ENCODE data around the gene DCTD. TPM values are rescaled to one million over a fixed set of nuclear protein-coding genes. Genes with fewer than 3 reads are reported as not detected.

DCTD gene
- total RNA-seq, 1 experiment from 2014 or later = 72.7 TPM

DNA sequence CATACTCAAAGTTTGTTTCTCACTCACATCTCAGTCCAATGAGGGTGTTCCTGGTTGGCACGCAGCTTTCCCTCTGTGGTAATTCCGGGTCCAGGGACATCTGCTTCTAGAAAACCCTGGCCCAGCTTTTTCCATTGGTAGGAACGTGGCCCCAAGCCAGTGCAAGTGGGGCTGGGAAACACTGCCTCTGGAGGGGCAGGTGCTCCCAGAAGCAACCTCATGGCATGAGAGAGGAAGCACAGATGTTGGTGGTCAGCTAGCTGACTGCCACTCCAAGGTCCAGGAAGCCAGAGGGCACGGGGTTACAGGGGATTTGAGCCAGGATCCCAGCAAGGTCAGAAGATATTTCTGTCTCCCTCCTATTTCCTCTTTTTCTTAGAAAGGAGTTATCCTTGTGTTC is 47.5 kb downstream of the DCTD start:
- no peak for TF ChIP-seq EZH2 (IDR thresholded peaks at IDR 0.05; ENCODE audit: borderline replicate concordance, low read depth, low read length, poor library complexity, severe bottlenecking)
- TF ChIP-seq, protein P1, sequence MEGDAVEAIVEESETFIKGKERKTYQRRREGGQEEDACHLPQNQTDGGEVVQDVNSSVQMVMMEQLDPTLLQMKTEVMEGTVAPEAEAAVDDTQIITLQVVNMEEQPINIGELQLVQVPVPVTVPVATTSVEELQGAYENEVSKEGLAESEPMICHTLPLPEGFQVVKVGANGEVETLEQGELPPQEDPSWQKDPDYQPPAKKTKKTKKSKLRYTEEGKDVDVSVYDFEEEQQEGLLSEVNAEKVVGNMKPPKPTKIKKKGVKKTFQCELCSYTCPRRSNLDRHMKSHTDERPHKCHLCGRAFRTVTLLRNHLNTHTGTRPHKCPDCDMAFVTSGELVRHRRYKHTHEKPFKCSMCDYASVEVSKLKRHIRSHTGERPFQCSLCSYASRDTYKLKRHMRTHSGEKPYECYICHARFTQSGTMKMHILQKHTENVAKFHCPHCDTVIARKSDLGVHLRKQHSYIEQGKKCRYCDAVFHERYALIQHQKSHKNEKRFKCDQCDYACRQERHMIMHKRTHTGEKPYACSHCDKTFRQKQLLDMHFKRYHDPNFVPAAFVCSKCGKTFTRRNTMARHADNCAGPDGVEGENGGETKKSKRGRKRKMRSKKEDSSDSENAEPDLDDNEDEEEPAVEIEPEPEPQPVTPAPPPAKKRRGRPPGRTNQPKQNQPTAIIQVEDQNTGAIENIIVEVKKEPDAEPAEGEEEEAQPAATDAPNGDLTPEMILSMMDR (conservative IDR thresholded peaks at IDR 0.05; ENCODE audit: low read depth, low read length) = no peak

DNA sequence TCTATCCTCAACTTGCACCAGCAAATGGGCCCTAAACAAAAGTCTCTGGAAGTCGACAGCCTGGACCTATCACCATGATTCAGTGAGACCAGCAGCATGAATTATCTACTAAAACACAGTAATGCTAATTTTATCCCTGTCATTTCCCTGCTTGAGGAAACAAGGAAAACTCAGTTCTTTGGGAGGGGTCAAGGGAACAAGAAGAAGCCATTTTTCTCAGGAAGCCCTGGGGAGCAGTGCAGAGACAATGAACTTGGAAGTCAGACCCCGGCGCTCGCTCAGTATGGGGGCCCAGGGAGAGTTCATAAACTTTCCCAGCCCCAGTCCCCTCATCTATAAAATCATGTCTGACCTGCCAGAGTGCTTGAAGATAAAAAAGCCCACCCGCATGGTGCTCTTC is 50.4 kb downstream of the DCTD start:
- H3K4me1 ChIP-seq (ENCODE audit: insufficient read depth, low read length, poor library complexity, severe bottlenecking) = peaks cover 24% of the 10 kb centered on the region
- POLR2A ChIA-PET (ENCODE audit: low non-redundant PET) = no interaction called here
- BruUV-seq (replicated peaks) = no TSS peak
- no peak overlapping the region for H3K27ac ChIP-seq (ENCODE audit: low read depth, low read length, poor library complexity, severe bottlenecking)
- DNase-seq (ENCODE audit: low spot score) = no peak
- CTCF ChIA-PET = no interaction called here
- intact Hi-C loops (cut with micrococcal nuclease; ENCODE audit: unreplicated experiment) = no loop called here
- no peak overlapping the region for H3K4me3 ChIP-seq (ENCODE audit: low read depth, low read length, poor library complexity, severe bottlenecking)
- no peak for TF ChIP-seq EZH2 (IDR thresholded peaks at IDR 0.05; ENCODE audit: borderline replicate concordance, low read depth, low read length, poor library complexity, severe bottlenecking)
- TF ChIP-seq, protein P1 (conservative IDR thresholded peaks at IDR 0.05; ENCODE audit: low read depth, low read length) = no peak
- no peaks in the 10 kb centered on the region for H3K9me3 ChIP-seq (ENCODE audit: low read depth, low read length, poor library complexity, severe bottlenecking)
- H3K27me3 ChIP-seq (replicated peaks; ENCODE audit: insufficient read depth, low read depth, low read length, poor library complexity) = no peaks in the 10 kb centered on the region
- no peaks in the 10 kb centered on the region for H3K36me3 ChIP-seq (ENCODE audit: insufficient read depth, low read length, poor library complexity, severe bottlenecking)

More for the DNA sequence above, 47.5 kb downstream of the DCTD start:
- H3K27me3 ChIP-seq (replicated peaks; ENCODE audit: insufficient read depth, low read depth, low read length, poor library complexity) = no peaks in the 10 kb centered on the region
- intact Hi-C loops (cut with micrococcal nuclease; ENCODE audit: unreplicated experiment) = no loop called here
- no peak for DNase-seq (ENCODE audit: low spot score)
- H3K4me1 ChIP-seq (ENCODE audit: insufficient read depth, low read length, poor library complexity, severe bottlenecking) = peaks cover 39% of the 10 kb centered on the region
- no peak overlapping the region for H3K27ac ChIP-seq (ENCODE audit: low read depth, low read length, poor library complexity, severe bottlenecking)
- BruUV-seq (replicated peaks) = no TSS peak
- POLR2A ChIA-PET (ENCODE audit: low non-redundant PET) = no interaction called here
- no peaks in the 10 kb centered on the region for H3K9me3 ChIP-seq (ENCODE audit: low read depth, low read length, poor library complexity, severe bottlenecking)
- CTCF ChIA-PET = no interaction called here
- no peak overlapping the region for H3K4me3 ChIP-seq (ENCODE audit: low read depth, low read length, poor library complexity, severe bottlenecking)
- no peaks in the 10 kb centered on the region for H3K36me3 ChIP-seq (ENCODE audit: insufficient read depth, low read length, poor library complexity, severe bottlenecking)

DNA sequence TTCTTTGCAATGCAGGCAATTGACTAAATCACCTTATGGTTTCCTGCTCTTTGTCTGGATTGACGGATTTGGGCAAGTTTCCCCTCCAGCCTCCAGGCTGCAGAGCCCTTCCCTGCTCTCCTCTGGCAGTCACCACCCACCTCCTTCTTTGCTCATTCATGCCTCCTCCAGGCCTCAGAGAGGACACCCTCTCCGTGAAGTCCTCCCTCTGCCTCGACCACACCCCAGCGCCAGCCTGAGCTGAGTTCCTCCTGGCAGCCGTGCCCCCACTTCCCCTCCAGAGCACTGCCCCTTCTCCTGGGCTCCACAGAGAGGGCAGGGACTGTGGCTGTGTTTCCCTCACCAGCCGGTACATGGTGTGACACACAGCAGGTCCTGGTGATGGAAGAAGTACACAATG is 53.7 kb downstream of the DCTD start:
- BruUV-seq (replicated peaks) = no TSS peak
- ChIA-PET CTCF (no interaction called here), POLR2A (ENCODE audit: low non-redundant PET) (no interaction called here)
- no peak overlapping the region for H3K27ac ChIP-seq (ENCODE audit: low read depth, low read length, poor library complexity, severe bottlenecking)
- TF ChIP-seq EZH2 (IDR thresholded peaks at IDR 0.05; ENCODE audit: borderline replicate concordance, low read depth, low read length, poor library complexity, severe bottlenecking) = no peak
- TF ChIP-seq, protein P1 (conservative IDR thresholded peaks at IDR 0.05; ENCODE audit: low read depth, low read length) = no peak
- no peak for DNase-seq (ENCODE audit: low spot score)
- peaks cover 24% of the 10 kb centered on the region for H3K4me1 ChIP-seq (ENCODE audit: insufficient read depth, low read length, poor library complexity, severe bottlenecking)
- H3K27me3 ChIP-seq (replicated peaks; ENCODE audit: insufficient read depth, low read depth, low read length, poor library complexity) = no peaks in the 10 kb centered on the region
- H3K9me3 ChIP-seq (ENCODE audit: low read depth, low read length, poor library complexity, severe bottlenecking) = no peaks in the 10 kb centered on the region
- H3K36me3 ChIP-seq (ENCODE audit: insufficient read depth, low read length, poor library complexity, severe bottlenecking) = no peaks in the 10 kb centered on the region
- intact Hi-C loops (cut with micrococcal nuclease; ENCODE audit: unreplicated experiment) = no loop called here
- no peak overlapping the region for H3K4me3 ChIP-seq (ENCODE audit: low read depth, low read length, poor library complexity, severe bottlenecking)
